Fibroblast of skin of left quadriceps (primary cell): ENCODE data around the gene AMMECR1.

Experiments
- DNase-seq, 2 experiments: peaks; one replicate each; pipeline ENCODE4 v3.0.0-alpha.2; 2013; ENCODE audit warnings: low read depth in 2 of 2

Gene AMMECR1

DNA sequence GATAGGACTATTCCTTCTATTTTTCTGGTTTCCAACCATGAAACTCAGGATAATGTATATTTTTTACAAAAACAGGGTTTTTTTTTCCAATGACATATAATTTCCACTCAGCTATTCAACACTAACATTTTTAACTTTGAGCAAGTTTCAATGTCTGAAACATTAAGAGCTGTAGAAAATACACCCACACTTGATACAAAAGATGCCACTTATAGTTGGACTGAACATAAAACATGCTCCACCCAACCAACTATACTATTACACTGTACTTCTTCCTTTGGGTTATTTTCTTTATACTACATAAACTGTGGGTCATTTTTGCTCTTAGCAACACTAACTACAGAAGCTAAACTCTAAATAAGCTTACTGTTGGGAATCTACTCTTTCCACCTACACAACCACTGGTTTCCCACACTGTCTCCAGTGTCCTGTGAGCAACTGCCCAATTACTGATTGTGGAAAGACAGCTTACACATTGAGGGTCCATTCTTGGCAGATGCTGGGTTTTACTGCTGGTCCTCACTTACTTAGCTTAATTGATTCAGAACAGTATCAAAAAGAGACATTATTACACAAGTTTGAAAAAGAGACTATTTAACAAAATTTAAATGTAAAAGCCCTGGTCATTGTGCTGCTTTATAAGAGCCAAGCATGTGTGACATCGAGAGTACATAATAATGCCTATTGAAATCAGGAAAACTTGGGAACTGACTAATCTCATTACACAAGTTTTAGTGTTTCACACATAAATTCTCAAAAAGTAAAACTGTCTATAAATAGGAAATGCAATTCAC lies 6.3 kb downstream of the AMMECR1 start:
- DNase-seq = no peak

DNA sequence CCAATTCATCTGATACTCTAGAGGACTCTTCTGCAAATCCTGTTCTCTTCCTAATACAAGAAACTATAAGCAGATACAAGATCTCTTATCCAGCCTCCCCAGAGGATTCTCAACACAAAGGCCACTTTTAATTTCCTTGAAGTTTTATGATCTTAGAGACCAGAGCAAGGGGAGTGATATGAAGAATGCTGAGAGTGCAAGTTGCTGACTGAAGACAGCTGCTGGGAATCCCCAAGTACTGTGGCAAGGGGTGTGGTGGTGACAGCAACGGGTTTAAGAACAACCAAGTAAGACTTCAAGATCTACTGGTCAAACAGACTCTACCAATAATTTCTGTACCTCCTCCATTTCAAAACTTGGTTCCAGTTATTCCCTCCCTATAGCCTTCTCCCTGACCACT lies 7.0 kb downstream of the AMMECR1 start:
- DNase-seq = no peak

DNA sequence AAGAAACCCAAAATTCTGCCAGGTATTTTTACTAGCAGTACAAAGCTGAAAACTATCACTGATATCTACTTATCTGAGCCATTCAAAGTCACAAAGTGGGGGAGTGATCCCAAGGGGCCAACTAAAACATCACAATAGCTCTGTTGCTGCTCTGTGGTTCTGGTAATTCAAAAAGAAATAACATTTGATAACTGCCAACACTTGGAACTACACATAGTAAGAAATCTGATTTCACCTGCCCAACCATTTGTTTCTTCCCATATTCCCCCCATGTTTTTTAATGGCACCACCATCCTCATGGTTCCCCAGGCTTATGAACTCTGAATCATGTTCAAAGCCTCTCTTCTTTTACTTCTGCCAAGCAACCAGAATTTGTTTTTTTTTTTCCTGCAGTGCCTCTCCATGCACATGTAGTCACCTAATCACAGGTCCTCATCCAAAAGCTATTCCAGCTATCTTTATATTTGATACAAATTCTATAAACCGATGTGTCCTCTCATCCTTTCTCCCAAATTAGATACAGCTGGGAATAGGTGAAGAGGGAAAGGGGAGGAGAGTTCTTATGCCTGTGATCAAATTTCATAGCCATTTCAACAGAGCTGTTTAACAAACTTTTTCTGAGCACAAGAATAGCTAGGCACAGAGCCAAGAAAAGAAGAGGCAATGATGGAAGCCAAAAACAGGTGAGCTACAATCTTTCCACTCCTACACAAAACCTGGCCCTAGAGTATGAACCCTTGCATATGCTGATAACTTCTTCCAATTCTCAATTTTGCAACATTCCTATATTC lies 7.7 kb downstream of the AMMECR1 start:
- no peak for DNase-seq

DNA sequence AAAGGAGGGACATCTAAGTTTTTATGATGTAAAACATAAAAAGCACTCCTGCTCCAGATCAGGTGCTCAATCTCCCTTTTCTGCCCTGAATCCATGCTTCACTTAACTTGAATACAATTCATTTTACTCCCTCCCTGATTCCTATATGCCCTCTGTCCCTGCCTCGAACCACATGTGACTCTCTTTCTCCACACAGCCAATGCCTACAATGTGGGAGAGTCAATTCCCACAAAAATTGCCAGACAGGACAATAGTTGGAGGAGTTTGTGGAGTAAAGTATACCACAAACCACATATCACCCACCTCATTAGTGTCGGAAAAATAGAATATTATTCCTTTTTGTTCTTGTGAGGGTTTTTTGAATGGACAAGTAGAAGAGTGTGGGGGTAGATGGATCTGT lies 9.7 kb downstream of the AMMECR1 start:
- no peak for DNase-seq

DNA sequence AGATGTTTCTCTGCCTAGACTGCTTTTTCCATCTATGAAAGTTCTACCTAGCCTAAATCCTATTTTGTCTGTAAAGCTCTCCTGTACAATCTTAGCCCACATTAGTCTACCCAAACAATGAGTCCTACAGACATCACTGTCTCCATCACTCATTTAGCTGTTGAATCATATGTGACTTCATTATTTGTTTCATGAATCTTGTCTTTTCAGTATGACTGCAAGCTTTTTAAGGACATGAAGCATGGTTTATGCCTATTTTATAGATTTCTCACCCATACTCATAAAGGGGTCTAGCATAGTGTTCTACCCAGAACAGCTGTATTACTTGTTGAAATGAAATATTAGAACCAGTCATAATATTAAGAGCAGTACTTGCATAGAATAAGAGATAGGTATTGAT lies 13.0 kb downstream of the AMMECR1 start:
- no peak for DNase-seq

DNA sequence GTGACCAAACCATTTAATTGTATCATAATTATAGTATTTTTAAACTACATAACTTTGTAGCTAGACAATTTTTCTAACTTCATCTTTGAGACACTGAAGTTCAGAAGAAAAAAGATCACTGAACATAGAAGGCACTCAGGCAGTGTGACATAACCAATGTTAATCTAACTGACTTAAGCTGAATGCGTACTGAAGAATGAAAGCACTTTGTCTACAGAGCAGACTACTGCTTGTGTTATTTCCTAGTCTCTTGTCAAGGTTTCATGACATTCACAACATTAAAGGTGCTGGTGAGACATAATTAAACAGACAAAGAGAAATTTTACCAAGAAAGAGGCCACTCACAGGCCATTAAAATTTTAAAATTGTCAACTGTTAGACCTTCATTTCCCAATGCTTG lies 13.5 kb downstream of the AMMECR1 start:
- no peak for DNase-seq

DNA sequence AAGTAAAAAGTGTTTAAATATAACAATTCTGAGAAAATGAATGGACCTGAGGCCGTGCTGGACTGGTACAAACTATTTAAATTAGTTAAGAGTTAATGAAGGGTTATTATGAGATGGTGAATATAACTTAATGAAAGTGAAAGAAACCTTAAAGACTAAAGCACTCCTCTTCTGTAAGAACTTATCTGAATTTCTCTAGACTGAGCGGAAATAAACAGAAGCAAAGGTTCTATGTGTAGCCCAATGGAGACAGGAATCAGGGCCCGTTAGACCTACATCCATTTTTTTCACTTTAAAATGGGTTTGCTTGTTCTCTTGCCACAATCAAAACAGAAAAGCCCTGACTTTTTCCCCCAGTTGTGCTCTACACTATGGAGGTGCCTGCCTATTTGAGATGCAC lies 14.9 kb downstream of the AMMECR1 start:
- no peak for DNase-seq

DNA sequence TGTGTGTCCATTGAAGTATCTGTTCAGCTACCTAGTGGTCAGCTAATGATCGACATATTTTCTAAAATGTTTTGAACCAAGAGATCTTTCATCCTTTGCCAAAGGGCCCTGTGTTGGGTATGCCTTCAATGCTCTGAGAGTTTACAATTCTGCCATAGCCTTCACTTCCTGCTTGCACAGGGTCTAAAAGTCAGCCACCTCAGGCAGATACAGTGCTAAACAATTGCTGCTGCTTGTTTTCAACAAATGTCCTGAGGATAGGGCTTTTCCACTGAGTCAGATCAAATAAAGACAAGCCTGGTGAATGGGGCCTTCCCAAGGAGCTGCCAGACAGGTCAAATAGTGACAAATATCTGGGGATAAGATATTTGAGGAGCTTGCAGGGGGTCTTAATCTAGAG lies 16.7 kb downstream of the AMMECR1 start:
- DNase-seq = no peak

DNA sequence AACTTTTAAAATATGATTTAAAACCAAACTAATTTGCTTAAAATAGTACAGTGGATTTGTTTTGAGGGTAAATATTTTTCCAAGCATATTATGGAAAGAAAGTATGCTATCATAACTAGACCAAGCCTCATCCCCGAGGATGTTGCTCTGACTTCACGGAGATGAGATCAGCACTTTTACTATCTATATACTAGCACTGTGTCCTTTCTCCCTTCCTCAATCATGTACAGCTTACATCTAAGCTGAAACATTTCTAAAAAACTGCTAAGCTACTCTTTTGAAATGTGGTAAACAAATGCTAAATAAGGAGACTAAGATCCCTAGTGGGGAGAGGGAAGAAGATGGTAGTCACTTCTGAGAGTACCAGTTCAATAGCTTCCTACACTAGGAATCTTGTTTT lies 23.8 kb downstream of the AMMECR1 start:
- DNase-seq = no peak

DNA sequence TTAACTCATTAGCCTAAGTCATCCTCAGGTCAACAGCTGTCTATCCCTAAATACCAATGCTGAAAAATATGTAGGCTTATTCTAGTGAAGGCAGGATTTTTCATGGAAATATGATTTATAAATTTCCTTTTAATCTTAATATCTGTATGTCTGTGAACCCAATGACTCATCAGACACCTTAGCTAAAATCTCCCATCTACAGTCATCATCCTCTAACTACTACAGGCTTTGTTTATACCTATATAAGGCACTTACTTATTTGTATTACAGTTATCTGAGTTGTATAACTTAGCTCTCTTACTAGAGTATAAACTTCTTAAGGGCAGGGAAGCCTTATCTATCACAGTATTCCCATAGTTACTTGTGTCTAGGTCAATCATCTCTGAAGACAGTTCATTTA lies 24.2 kb downstream of the AMMECR1 start:
- no peak for DNase-seq

DNA sequence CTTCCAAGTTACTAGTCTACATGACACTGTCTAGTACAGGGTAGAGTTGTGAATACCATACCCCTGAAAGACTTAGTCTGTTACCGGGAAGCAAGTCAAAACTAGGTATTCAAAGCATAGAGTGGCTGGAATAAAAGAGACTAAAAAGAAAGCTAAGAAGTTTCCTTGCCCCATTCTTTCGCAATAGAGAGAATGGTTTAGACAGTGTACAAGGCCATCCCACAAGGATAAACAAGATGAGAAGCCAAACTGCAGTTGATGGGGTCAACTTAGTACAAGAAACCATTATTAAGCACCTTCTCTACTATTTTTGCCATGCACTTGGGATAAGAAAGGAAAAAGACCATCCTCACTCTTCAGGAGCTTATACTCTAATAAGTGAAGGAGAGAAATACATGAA lies 30.3 kb downstream of the AMMECR1 start:
- no peak for DNase-seq

DNA sequence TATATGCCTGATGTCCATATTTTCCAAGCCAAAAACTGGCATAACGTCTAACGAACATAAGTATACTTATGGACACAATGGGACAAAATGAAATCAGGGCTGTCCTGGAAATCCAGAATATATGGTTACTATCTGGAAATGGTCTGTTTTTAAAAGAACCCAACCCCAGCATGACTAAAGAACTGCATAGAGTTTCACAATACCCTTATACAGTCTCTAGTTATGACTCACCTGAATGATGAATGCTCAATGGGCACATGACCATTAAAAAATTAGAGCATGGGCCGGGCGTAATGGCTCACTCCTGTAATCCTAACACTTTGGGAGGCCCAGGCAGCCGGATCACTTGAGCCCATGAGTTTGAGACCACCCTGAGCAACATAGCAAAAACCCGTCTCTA lies 31.8 kb downstream of the AMMECR1 start:
- DNase-seq = peak; percentile 70 to 75

DNA sequence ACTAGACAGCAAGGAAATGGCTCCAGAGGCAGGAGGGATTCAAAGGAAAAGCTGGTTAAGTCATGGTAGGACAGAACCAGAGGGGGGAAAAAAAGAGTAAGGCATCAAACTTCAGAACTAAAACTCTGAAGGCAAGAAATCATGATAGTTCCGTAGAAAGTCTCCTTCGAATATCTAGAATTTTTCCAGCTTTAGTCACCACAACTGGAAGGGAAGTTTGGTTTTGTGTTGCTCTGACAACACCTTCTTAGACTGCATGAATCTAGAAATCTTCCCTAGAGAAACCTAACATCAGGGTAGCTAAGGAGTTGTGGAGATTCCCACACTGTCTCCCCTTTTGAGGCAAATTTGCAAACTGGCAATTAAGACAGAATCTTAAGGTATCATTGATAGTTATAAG lies 33.7 kb downstream of the AMMECR1 start:
- peak; percentile 65 to 70 for DNase-seq

DNA sequence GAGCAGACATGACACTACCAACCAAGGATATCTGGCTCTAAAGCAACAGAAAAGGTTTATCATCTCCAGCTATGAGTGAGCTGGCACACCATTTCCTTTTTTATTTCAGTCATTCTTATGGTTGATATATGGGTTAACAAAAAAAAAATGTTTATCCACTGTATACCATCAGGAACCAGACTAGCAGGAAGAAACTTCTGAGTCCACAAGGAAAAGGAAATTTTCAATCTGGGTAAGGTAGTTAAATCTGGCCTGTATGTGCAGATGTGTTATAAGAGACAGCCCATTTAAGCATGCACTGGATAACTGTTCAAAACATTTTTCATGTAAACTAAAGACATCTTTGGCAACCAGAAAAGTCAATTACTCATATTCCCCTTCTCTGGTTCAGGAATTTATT lies 35.0 kb downstream of the AMMECR1 start:
- no peak for DNase-seq

DNA sequence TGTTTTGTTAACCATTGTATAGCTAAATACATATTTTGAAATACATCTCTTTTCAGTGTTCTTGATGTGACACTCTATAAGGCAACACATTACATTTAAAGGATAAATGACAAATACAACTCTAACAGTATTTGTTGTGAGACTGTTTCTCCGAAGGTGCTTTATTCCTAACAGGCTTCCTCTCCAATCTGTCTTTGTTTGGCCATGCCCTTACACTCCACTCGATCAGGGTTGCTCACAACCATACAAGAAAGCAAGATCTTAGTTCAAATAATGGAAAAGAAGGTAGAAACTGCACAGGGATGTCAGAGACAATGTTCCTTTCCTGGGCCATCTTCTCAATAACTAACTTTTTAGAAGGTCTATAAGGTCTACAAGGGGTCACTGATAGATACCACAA lies 36.5 kb downstream of the AMMECR1 start:
- no peak for DNase-seq

DNA sequence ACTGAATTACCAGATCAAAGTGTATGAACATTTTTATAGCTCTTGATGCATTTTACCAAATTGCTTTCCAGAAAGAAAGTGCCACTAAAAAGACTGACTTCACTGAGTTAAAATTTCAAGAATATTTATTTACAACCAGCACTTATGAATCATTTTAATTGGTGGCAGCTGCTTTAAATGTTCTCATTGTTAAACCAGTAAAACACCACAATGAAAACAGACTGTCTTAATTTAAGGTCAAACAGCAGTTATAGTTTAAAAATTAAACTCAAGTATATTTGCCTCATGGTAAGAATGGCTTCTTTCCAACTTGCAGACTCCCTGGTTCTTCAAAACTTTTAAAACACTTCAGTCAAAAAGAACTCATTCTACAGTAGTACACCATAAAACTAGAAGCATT lies 36.9 kb downstream of the AMMECR1 start:
- peak; percentile 75 to 77 for DNase-seq

DNA sequence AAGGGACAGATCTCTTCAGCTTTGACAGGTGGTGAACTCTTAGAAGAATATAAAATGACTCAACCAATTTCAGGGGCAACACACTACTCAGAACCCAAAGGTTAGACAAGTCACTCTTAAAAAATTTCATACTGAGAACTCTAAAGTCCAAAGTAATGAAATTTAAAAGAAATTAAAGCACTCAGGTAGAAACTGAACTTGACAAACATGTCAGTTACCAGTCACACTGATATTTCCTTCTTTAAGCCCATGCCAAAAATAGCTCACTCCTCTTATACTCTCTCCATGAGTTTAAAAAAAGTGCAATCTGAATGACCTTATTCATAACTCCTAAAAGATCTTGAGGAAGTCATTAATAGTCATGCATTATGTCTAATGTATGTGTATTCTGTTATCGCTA lies 40.3 kb downstream of the AMMECR1 start:
- DNase-seq = no peak

DNA sequence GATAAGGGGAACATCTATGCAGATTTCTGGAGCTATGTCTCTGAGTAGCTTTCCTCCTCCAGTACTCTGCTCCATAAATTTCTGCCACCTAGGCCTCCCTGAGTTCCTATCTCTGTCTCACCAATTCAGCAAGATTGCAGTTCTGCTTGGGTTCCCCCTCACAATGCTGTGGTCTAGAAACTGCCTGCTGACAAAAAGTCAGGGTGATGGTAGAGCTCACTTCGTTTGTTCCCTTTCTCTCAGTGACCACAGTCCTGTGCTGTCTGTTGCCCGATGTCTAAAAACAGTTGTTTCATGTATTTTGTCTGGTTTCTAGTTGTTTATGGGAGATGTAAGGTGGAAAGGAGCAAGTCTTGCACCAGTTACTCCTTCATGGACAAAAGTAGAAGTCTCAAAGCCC lies 41.1 kb downstream of the AMMECR1 start:
- DNase-seq = no peak

DNA sequence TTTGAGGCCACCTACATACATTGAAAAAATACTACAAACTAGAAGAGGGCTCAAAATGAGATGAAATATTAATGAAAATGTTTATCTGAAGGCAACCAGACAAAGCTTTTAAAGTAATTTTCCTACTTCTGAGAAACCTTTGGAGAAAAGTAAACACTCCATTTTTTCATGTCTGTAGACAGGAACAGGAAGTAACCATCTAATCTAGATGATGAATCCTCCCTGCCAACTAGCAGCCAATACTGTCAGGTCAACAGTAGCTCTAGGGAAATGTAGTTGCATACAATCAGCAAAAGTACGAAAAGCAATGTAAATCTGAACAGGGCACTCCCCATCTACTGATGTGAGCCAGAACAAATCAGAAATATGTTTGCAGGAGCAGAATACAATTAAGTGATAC lies 49.0 kb downstream of the AMMECR1 start:
- no peak for DNase-seq

DNA sequence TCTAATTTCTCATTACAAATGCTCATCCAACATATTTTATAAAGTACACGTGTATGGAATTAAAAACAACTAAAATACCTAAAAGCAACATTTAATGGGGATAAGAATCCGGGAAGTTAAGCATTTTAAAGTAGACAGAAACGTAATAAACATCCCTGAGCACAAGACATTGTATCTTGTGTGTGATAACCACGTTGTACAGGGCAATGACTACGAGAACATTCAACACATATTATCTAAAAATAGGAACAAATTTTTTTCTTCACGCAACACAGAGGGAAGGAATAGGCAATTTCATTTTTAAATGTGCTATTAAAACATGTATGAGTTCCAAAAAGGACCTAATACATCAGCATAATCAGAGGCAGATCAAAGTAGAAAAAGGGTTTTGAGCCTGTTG lies 49.5 kb downstream of the AMMECR1 start:
- no peak for DNase-seq

DNA sequence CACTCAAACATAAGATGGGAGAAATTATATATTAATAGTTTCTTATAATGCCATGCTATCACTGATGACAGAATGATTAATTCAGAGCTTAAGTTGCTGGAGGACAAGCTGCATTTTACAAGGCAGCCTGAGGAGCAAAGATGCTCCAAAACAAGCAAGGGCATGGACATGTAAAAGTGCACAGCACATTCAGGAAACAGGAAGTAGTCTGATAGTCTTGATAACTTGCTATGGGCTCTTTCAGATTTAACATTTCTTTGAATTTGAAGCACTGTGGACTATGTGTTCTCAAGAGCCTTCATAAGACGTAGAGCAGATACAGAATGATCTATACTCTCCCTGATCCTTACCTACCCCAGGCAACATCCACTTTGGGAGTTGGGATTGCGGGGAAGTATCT lies 50.0 kb downstream of the AMMECR1 start:
- no peak for DNase-seq

DNA sequence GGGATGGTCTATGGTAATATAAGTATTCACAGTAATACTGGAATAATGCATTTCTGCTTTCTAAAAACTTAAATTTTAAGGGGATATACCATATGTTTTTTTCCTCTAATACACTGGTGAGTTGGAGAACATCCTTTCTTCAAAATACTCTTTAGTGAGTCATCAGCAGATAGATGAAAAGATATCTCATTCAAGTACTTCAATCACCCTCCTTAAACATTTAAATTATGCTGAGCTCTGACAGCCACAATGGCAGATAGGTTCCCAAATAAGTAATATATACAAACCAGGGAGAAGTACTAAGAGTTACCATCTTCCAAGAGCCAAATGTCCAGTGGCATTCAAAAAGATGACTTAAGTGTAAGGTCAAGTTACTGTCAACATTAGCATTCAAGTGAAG lies 52.2 kb downstream of the AMMECR1 start:
- DNase-seq = no peak

DNA sequence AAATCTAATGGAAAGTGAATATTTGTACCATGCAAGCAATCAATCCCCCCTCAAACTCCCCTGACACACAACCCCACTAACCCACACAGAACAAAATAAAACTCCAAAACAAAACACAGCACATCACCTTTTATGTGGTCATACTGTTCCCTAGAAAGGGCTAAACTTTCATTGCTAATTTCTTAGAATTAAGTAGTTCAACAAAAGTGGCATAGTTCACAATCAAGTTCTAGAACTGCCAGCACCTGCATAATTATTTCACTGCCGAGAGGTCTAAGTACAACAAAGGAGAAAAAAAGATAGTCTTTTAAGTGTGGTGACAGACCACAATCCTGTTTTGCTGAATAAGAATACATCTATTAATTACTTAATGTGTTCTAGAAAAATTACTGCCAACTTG lies 58.8 kb downstream of the AMMECR1 start:
- DNase-seq = no peak
